HG02884 (cell line): Measurements from ENCODE around the gene PRKAG2.
"Not testable (repeated sequence)": the region's sequence is repeated elsewhere in the genome, so short reads cannot be mapped to it uniquely, and the experiment has no call there.

Source experiments
- ATAC-seq: cut with Tn5 transposase; IDR thresholded peaks from one replicate; pipeline ENCODE4 v1.9.1; 2021; ENCODE audit warnings: mild to moderate bottlenecking, moderate library complexity; ENCODE audit not compliant: unreplicated experiment

Gene PRKAG2

DNA sequence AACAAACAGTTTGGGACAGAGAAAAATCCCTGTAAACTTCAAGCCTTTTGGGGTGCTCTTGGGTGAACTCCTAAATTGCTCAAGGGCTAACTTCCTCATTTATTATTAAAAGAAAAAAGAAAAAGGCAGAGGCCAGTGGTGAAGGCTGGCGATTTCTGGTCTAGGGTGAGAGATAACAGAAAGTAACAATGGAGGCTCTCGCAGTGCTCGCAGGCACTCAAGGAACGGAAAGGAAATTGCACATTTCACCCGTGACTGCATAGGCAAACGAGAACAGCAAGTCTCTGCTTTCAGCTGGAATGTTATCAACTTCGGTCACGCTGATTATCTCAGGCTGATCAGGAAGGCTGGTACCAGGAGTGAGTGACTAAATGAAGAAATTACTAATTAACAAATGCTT is 70.7 kb downstream of the PRKAG2 start:
- no peak for ATAC-seq

DNA sequence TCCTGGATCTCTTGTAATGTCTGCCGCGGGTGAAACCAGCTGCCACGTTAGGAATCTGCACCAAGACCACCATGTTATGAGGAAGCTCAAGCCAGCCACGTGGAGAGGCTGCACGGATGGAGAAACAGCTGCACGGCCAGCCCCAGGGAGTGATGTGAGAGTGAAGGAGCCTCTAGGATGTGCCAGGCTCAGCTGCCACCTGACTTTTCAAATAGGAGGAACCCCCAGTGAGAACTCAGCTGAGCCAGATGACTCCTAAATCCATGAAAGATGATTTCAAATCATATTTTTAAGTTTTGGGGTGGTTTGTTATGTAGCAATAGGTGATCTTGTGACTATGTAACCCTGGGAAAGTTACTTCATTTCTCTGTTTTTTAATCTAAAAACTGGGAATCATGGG is 71.7 kb downstream of the PRKAG2 start:
- no peak for ATAC-seq

DNA sequence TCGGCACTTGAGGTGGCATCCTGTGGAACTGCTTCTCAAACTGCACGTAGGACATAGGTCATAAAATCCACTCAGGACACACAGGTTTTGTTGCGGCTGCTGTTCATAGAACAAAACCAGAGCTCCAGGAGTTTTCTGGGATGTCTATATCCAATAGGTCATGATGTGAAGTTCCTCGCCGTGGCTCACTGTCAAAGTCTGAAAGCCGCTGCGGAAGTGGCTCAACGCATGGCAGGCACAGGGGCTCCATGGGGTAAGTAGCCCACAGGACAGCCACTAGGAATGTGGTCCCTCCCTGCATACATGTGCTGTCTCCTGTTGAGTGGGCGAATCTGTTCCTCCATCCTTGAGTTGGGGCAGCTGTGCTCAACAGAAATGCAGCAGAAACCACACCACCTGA is 72.2 kb downstream of the PRKAG2 start:
- ATAC-seq = no peak

DNA sequence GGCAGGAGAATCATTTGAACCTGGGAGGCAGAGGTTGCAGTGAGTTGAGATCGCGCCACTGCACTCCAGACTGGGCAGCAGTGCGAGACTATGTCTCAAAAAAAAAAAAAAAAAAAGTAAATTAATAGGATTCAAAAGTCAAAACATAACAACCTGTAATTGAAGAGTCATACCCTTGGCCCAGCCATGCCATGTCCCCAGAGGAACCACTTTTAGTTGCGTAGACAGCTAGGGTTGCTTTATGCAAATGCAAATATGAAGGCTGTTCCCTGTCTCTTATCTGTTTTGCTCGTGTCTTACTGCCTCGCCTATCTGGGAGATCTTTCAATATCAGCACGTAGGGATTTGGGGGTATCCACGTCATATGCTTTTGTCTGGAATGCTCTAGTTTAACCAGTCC is 73.1 kb downstream of the PRKAG2 start:
- ATAC-seq = no peak

DNA sequence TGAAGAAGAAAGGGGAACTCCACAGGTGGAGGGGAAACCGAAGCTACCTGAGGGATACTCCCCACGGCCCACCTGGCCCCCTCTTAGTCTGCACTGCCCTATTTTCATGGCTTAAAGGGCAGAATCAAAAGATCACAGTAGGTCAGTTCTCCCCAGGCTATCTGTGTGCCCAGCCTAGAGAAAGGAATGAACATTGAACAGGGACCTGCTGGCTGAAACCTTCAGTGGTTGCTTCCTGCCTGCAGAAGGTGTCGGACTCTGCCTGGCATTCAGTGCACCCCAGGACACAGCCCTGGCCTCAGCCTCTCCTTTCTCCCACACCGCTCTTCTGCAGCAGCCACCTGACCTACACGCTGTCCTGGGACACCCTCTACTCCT is 74.5 kb downstream of the PRKAG2 start:
- no peak for ATAC-seq

DNA sequence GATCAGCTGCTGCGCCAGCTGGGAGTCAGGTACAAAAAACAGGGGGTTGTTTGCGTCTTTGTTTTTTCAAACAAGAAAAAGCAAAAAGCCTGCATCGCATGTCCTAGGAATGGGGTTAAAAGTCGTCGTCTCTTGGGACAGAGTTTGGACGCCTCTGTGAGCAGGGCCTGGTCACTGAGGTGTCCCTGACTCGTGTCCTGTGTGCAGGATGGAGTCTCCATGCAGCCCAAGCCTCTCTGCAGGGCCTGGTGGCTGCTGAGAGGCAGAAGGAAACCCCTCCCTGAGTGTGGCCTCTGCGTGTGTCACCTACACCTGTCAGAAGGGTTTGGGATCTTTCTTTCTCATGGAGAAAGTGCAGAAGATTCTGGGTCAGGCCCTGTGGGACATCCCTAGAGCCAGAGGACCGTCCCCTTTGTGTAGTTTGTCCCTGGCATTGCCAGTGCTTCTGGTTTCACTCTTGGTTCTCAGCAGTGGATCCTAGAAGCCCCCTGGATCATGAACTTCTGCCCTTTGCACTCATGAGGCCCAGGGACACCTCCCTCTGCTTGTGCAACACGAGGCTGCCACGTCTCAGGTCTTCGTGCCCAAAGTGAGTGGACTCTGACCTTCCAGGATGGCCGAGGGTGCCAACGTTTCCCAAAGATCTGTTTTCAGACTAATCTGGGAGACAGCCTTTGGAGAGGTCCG is 75.0 kb downstream of the PRKAG2 start:
- ATAC-seq = no peak

DNA sequence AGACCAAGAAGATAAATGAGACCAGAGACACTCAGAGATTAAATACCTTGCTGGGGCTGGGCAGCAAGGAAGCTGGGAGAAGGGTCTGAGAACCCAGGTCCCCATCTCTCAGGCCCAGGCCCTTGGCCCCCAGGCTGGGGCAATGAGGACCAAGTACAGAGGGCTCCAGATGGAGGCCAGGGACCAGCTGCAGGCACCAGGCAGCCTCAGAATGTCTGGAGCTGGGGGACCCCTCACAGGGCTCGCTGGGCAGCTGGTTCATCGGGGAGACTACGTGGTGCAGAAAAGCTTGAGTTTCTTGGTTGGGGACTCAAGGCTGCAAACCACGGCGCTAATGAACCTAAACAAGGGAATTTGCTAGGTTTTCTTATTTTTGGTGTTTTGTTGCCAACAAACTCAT is 75.6 kb downstream of the PRKAG2 start:
- no peak for ATAC-seq

DNA sequence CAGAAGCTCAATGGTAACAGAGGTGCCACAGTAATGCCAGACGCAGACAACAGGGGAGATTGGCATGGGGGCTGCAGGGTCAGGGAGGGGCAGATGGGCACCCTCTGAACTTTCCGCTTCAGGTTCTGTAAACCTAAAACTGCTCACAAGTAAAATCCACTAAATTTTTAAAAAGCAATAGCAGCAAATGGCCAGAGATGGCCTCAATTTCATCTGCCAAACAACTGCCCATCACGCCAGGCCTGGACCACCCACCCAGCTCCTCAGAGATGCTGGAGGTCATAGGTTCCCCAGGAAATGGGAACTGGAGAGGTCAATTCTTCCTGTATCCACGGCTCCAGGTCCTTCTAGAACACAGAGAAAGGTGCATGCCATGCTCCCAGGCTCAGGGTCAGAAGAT is 76.1 kb downstream of the PRKAG2 start:
- no peak for ATAC-seq

DNA sequence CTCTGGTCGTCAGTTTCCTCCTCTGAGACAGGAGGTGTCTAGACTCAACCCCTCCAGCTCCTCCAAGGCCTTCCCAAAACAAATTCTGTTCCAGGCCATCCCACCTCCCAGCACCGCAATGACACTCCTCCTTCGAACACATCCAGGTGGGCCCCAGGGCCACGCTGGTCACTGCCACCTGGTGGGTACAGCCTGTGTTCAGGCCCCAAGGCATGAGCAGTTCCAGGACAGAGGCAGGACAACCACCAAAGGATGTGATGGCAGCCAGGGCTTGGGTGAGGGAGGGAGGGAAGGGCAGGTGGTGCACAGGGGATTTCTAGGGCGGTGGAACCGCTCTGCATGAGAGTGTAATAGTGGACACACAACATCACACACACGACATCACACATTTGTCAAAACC is 76.5 kb downstream of the PRKAG2 start:
- ATAC-seq = no peak

DNA sequence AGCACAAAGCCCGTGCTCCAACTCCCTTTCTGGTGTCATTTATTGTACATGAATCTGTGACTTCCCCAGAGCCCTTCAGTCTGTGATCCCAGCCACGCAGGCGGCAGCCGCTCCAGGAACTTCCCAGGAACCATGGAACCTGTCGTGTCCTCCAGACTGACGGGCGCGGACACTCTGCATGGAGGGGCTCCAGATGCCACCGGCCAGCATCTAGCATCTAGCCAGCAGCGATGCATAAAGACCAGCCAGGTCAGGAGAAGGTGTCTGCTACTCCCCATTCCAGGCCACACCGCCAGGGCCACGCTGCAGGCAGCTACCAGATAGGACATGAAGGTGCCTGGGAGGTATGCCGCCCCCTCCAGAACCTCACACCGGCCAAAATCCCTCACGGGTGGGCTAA is 77.4 kb downstream of the PRKAG2 start:
- no peak for ATAC-seq

DNA sequence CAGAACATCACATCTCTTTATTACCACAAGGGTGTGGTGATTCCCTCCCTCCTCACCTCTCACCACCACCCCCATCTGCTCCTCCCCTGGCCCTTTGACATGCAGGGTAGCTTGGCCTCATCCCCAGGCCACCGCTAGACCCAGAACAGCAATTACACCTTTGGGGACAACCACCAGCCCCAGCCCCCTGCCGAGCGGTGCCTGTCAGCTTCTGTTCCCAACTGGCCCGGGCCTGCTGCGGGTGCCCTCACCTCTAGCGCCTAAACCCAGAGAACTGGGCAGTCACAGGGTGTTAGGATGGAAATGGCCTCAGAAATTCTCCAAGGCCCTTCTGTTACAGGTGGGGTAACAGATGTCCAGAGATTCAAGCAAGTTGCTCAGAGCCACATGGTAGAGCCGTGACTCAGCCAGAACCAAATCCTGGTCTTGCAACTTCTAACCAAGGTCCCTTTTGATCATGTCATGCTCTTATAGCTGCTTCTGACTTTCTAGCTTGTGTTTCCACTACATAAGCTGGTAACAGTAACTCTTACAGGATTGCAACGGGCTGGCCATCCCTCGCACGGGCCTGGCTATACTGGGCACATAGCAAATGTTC is 78.0 kb downstream of the PRKAG2 start:
- no peak for ATAC-seq

DNA sequence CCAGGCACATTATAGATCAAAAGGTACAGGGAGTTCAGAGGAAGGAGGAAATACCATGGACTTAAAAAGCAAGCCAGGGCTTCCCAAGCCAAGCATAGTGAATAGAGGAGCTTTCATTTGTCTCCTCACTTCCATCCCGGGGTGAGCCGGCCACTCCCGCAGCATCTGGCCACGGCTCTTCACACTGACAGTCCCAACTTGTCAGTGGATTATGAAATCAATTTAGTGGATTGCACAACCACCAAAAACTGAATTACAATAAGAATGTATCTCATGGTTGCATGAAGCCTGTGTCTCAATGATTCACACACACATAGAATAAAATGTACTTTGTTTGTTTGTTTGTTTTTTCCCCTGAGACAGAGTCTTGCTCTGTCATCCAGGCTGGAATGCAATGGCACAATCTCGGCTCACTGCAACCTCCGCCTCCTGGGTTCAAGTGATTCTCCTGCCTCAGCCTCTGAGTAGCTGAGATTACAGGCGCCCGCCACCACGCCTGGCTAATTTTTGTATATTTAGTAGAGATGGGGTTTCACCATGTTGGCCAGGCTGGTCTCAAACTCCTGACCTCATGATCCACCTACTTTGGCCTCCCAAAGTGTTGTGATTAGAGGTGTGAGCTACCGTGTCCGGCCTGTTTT is 79.1 kb downstream of the PRKAG2 start:
- ATAC-seq = not testable (repeated sequence)

DNA sequence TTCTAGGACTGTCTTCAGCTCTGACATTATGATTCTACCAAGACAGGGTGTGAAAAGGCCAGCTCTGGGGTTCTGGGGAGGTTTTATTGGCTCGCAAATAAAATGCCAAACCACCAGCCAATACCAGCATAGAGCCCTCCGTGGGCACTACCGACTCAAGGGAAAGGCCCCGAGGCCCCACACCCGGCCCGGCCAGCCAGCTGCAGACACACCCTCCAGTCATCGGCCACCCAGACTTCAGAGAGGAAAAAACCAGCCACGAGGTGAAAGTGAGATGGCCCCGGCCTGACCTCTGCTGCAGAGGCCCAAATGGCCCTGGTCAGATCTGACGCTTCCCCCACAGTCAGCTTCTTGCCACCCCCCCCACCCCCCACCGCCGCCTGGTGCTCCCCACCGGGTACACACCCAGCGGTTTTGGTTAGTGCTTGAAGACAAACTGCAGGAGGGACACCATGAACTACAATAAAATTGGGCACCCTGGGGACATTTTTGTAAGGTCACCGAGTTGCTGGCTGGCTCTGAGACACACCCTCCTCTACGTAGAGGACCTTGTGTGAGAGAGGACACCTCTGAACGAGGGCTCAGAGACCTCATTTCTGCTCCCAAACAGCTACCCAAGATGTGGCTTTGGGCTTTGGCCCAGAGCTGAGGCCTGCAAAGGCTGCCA is 79.9 kb downstream of the PRKAG2 start:
- ATAC-seq = no peak

DNA sequence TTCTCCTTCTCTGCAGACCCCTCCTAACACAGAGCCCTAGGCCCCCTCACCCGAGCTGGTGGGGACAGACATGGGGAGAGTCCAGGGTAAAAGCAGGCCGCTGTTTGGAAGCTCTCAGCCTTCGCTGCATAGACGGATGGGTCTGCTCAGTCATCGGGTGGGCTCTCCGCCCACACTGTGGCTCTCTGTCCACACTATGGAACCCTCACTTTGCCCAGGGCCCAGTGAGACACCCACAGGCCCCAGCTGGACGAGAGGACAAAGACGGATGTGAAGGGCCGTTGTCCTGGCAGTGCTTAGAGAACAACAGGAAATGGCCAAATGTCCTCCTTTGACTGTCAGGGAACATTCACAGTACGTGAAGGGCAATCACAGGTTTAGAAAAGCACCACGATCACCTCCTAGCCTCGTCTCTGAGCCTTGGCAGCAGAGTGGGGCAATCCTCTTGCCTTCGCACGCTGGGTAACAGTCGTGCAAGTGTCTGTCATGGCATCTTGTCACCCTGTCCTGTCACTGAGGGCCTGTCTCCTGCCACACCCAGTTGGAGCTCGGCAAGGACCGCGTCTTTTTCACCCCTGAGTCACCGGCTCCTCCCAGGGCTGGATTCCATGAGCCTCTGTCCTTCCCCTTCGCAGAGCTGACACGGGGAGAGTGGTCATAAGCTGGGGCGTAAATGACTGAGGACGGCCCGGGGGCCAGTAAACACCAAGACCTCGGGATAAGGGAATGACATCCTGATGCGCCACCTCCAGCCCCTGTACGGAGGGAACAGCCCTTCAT is 80.6 kb downstream of the PRKAG2 start:
- ATAC-seq = no peak

DNA sequence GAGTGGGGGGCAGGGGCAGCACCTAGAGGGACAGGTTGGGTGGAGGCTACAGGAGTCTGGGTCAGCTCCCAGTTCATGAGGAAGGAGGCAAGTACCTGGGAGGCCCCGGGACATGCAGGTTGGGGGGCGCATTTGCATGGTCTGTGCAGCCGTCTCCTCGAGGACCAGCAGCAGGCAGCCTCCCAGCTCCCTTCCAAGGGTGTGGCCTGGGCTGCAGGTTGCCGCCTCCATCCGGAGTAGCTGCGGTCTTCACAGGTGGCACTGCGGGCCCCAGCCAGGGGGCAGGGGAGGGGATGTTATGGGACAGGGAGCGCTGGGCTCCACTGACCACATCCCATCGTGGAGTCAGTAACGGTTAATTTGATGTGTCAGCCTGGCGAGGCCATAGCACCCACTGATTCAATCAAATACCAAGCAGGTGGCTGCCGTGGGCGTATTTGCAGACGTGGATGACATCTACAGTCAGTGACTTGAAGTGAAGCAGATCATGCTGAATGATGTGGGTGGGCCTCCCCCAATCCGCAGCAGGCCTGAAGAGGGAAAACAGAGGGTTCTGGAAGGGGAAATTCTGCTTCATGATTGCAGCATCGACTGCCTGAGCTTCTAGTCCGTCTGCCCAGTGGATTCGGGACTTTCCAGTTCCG is 81.6 kb downstream of the PRKAG2 start:
- ATAC-seq = peak; percentile 87

DNA sequence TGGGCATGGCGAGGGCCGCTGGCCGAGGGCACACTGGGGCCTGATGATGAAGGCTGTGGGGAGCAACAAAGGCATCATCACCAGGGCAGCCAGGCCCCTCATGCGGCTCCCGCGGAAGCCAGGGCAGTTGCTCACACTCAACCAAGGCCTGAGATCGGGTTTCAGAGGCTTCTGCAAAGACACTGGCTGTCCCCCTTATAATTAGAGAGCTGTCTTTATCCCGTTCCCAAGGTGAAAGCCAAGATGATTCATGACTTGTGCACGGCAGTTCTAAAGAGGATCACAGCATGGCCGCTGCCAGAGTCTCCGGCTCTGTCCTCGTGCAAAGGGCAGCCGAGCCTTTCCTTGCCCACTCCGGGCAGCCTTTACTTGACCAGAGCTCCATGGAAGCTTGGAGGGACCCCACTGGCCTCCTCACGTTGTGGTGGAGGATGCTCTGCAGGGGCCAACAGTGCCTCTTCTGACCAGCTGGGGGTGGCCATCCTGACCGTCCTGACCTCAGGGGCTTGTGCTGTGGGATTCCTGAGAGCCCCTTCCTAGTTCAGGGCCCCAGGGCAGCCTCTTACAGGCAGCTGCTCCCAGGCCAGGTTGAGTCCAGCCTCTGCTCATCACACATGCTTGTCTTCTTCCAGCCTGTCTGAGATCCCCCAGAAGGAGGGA is 82.3 kb downstream of the PRKAG2 start:
- no peak for ATAC-seq

DNA sequence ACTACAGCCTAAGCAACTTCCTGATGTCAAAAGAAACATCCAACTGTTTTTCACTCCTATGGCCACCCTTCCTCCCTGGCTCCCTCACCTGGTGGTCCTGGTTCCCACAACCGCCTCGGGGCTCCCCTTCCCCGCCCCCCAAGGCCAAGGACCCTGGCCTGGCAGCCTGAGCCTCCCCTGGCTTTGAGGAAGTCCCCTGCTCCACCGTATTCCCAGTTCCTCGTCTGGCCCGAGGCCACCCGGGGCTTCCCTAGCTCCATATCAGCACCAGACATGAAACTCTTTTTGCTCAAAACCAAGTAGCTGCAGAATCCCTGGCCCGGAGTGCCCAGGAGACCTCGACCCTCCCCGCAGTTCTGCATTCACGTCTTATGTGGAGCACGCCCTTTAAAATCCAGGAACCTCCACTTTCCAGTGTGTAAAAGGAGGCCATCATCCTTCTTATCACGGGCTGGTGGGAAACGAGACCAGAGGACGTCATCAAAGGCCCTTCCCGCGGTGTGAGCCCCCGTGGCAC is 82.9 kb downstream of the PRKAG2 start:
- ATAC-seq = no peak

DNA sequence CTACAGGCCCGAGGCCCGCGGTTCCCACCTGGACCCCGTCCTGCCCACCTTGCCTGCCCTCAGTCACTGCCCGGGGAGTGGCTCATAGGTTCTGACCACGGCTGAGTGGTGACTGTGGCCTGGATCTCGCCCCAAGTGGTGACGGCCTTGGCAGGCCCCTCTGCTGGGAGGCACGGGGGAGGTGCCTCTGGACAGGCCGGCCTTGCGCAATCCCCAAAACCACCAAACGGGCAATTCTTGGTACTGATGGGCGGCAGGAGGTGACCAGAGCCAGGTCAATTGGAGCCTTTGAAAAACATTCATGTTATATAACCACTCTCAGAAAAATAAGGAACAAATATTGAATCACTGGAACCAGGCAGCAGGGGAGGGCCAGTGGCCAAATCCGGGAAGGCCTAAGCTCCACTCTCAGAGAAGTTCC is 83.4 kb downstream of the PRKAG2 start:
- ATAC-seq = no peak

DNA sequence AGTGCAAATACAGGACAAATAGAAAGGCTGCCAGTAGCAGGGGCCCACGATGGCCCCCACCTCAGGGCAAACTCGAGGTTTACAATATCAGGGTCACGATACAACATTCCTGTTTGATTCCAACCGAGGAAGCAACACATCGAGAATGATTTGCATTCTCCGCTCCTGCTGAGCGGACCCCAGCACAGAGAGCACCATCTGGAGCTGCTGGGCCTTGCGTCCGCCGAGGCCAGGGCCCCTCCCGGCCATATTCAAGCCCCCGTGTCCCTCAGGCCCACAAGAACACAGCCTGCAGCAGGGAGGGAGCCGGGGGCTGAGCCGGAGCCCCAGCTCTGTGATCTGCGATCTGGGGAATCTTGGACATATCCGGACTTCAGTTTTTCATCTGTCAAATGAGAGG is 84.3 kb downstream of the PRKAG2 start:
- no peak for ATAC-seq

DNA sequence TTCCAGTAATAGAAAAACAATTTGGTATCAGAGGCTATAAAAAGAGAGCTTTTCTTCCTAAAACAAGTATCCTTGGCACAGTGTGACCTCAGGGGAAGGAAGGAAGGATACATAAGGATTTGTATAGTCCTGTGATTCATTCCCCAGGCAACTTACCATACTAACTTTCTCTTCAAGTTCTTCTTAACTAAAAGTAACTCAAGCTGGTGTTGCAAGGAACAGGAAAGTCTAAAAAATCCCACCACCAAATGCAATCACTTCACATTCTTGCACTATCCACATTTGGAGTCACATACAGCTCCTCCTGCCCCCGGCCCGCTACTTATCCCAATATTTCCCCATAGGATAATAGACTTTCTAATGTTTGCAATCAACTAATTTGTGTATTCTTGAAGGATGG is 84.8 kb downstream of the PRKAG2 start:
- ATAC-seq = no peak
